Measurements from ENCODE around the gene LIN54. TPM values are rescaled to one million over a fixed set of nuclear protein-coding genes. Genes with fewer than 3 reads are reported as not detected.

LIN54 gene
- total RNA-seq, 1 experiment from 2014 or later = 17.5 TPM

GRCh38 chr4:82896755-82897154 lies 113.9 kb downstream of the LIN54 start:
- no peak for DNase-seq (ENCODE audit: low spot score)

DNA sequence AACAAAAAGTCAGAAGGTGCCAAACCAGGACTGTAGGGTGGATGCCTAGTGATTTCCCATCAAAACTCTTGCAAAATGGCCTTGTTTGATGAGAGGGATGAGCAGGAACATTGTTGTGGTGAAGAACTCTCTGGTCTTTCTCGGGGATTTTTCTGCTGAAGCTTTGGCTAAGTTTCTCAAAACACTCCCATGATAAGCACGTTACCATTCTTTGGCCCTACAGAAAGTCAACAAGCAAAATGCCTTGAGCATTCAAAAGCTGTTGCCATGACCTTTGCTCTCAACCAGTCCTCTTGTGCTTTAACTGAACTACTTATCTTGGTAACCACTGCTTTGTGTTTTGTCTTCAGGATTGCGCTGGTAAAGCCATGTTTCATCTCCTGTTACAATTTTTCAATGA lies 116.7 kb downstream of the LIN54 start:
- DNase-seq (ENCODE audit: low spot score) = no peak

DNA sequence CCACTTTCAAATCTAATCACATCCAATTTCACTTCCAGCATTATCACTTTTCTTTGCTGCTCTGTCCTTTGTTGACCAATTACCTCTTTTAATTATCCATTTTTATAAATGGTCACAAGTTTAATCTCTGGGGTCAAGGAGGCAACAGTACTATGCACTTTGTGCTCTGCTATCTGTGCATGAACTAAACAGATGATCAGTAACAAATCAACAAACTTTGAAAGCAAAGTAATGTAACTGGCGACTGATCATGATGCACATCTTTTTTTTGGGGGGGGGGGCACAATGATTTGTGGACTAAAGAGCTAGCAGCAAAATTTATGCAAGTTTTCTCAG lies 118.2 kb downstream of the LIN54 start:
- no peak for DNase-seq (ENCODE audit: low spot score)

GRCh38 chr4:82891707-82892466 lies 118.7 kb downstream of the LIN54 start:
- peak; percentile 63 for DNase-seq (ENCODE audit: low spot score)

GRCh38 chr4:82890901-82891706 lies 119.5 kb downstream of the LIN54 start, which contains the start of gene SEC31A:
TSS of gene SEC31A (minus strand) at chr4:82891153. CDS start at chr4:82881936, 9,217 bp downstream.
- DNase-seq (ENCODE audit: low spot score) = peak; percentile 96

DNA sequence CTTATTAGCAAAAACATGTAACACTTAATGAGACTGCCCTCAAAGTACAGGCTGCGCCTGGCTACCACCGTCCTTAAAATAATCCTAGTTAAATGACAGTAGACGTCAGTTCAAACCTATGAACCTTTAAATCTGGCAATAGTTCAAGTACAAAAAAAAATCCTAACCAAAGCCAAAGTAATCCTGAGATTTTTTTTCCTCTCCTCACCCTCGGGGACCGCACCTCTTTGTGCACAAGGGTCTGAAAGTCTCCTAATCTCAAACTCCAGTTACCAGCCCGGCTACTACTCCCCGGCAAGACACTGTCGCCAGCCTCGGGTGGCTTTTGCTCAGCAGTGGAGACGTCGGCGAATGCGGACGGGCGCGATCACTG lies 120.1 kb downstream of the LIN54 start:
- DNase-seq (ENCODE audit: low spot score) = peak; percentile 79

DNA sequence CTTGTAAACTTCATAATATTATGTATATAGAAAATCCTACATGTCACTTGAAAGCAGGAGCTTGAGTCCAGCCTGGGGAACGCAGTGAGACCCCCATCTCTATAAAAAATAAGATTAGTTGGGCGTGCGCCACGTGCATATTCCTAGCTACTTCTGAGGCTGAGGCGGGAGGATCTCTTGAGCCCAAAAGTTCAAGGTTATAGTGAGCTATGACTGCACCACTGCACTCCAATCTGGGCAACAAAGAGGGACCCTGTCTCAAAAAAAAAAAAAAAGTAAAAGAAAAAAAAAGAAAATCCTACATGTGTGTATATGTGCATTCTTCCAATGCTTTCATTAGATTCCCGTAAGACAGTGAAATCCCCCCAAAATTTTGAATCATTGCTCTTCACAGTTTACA lies 121.3 kb downstream of the LIN54 start:
- DNase-seq (ENCODE audit: low spot score) = no peak

GRCh38 chr4:82886147-82886942 lies 124.3 kb downstream of the LIN54 start:
- no peak for DNase-seq (ENCODE audit: low spot score)

DNA sequence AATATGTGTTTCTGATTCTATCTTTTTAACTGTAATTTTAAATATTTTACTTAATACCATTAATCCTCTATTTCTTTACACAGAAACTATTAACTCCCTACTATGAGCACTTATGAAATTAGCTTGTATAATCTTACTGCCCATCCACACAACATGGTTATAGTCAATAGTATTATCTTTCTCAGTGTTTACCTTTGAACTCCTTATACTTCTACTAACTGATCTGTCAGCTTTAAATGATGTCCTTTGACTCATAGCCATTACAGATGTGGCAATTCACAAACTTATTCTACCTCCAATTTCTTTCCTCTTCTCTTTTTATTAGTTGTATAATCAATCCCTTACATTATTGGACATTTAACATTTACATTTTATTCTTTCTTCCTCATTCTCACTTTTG lies 125.2 kb downstream of the LIN54 start:
- DNase-seq (ENCODE audit: low spot score) = no peak

Small RNA genes within 50 kb of the gene (small RNA-seq; reads per million reads assigned to genes)
- not detected for gene RF00019
- not detected for gene RNU6-615P

Other genes starting within 250 kb of the LIN54 start
- 0.13 and 0.18 TPM in 2 replicates for gene SCD5, start 212.0 kb downstream of the LIN54 start, total RNA-seq (2014; rRNA removed; shearing (Covaris generic))
- gene SEC31A, start 119.7 kb downstream of the LIN54 start, total RNA-seq (2014; rRNA removed; shearing (Covaris generic)) = 60.6 and 68.9 TPM in 2 replicates
- 3.3 and 3.4 TPM in 2 replicates for gene THAP9, start 110.1 kb downstream of the LIN54 start, total RNA-seq (2014; rRNA removed; shearing (Covaris generic))
- gene COPS4, start 24.4 kb upstream of the LIN54 start, total RNA-seq (2014; rRNA removed; shearing (Covaris generic)) = 21.9 and 27.0 TPM in 2 replicates
- gene PLAC8, start 103.9 kb upstream of the LIN54 start, total RNA-seq (2014; rRNA removed; shearing (Covaris generic)) = 9.8 and 10.8 TPM in 2 replicates